Endodermal cell (in vitro differentiated cells): ENCODE data around the gene PDP2. TPM values are rescaled to one million over a fixed set of nuclear protein-coding genes. Genes with fewer than 3 reads are reported as not detected.
"Not testable (repeated sequence)": the region's sequence is repeated elsewhere in the genome, so short reads cannot be mapped to it uniquely, and the experiment has no call there.

ENCODE experiments used
- DNase-seq: peaks from one replicate; pipeline ENCODE4 v3.0.0-alpha.2; 2017
- H3K27ac ChIP-seq: 2 replicates; pipeline ENCODE4 v1.5.1; 2013; ENCODE audit warnings: mild to moderate bottlenecking, low read depth, low read length, moderate library complexity
- H3K27me3 ChIP-seq: 2 replicates; pipeline ENCODE4 v1.6.1; 2013; ENCODE audit warnings: mild to moderate bottlenecking, low read length, moderate library complexity; ENCODE audit not compliant: insufficient read depth, control insufficient read depth, poor library complexity, severe bottlenecking
- H3K36me3 ChIP-seq: 2 replicates; pipeline ENCODE4 v1.7.0; 2013; ENCODE audit warnings: mild to moderate bottlenecking, low read length, moderate library complexity; ENCODE audit not compliant: control insufficient read depth, insufficient read depth
- H3K4me1 ChIP-seq: one replicate; pipeline ENCODE4 v1.7.0; 2013; ENCODE audit warnings: low read length; ENCODE audit not compliant: control insufficient read depth, insufficient read depth
- H3K4me3 ChIP-seq: 2 replicates; pipeline ENCODE4 v1.5.1; 2013; ENCODE audit warnings: mild to moderate bottlenecking, low read length, moderate library complexity
- H3K9ac ChIP-seq: 2 replicates; pipeline ENCODE4 v1.6.1; 2013; ENCODE audit warnings: mild to moderate bottlenecking, low read length, moderate library complexity; ENCODE audit not compliant: poor library complexity, severe bottlenecking; ENCODE audit errors: extremely low read depth
- H3K9me3 ChIP-seq: 2 replicates; pipeline ENCODE4 v1.6.1; 2013; ENCODE audit warnings: mild to moderate bottlenecking, low read length, moderate library complexity; ENCODE audit not compliant: control insufficient read depth
- H3K27ac Mint-ChIP-seq: 2 replicates; pipeline ENCODE4 v1.8.0; 2020; ENCODE audit warnings: mixed read lengths
- H3K27me3 Mint-ChIP-seq: 2 replicates; pipeline ENCODE4 v1.8.0; 2021; ENCODE audit warnings: mild to moderate bottlenecking, mixed read lengths; ENCODE audit not compliant: insufficient read depth
- H3K36me3 Mint-ChIP-seq: 2 replicates; pipeline ENCODE4 v1.8.0; 2020; ENCODE audit warnings: low read depth, mixed read lengths
- H3K4me1 Mint-ChIP-seq: 2 replicates; pipeline ENCODE4 v1.8.0; 2020; ENCODE audit warnings: mixed read lengths
- H3K4me3 Mint-ChIP-seq: 2 replicates; pipeline ENCODE4 v1.8.0; 2020; ENCODE audit warnings: mild to moderate bottlenecking, moderate library complexity, mixed read lengths
- H3K9me3 Mint-ChIP-seq: 2 replicates; pipeline ENCODE4 v1.8.0; 2020; ENCODE audit warnings: mild to moderate bottlenecking, mixed read lengths
- CTCF ChIP-seq: fragments of 200-600 bp; sonication (generic); conservative IDR thresholded peaks from 2 replicates; pipeline ENCODE4 v1.5.0; 2021; ENCODE audit warnings: antibody characterized with exemption, mild to moderate bottlenecking
- whole genome bisulfite sequencing, 2 experiments: methylation state at CpG; one replicate each; pipeline versions ENCODE4 v1.1.5 to v1.1.7; 2013; ENCODE audit warnings: missing lambda C conversion rate in 2 of 2, mixed read lengths in 1 of 2; ENCODE audit not compliant: insufficient coverage in 1 of 2, insufficient read length in 1 of 2; 5-methylcytosine and 5-hydroxymethylcytosine counted together
- total RNA-seq, 2 donors: library from RNA; stranded (reverse); fragmentation: NEBNext Ultra II Directional in 1 of 2; extraction: Animal tissue kit (Norgen Biotek cat#: 25700) in 1 of 2; gene quantifications; 2 replicates in 1 of 2; 3 replicates in 1 of 2; pipeline ENCODE4 v1.2.1, GENCODE V29; 2021

PDP2 gene
- total RNA-seq, 2 donors from 2014 or later, result 23.1 to 31.5 TPM

- H3K9ac ChIP-seq, result no peak overlapping the region
- no peaks in the 10 kb centered on the region for H3K9me3 ChIP-seq
- Mint-ChIP-seq H3K27ac (no peak overlapping the region), H3K9me3 (no peaks in the 10 kb centered on the region), H3K4me3 (no peak overlapping the region), H3K36me3 (no peaks in the 10 kb centered on the region), H3K4me1 (no peaks in the 10 kb centered on the region), H3K27me3 (no peaks in the 10 kb centered on the region)
- H3K27ac ChIP-seq, result no peak overlapping the region
- H3K4me1 ChIP-seq, result no peaks in the 10 kb centered on the region
- no peaks in the 10 kb centered on the region for H3K27me3 ChIP-seq
- H3K4me3 ChIP-seq, result no peak overlapping the region
- no peaks in the 10 kb centered on the region for H3K36me3 ChIP-seq
- DNase-seq, result peak; percentile 26
- WGBS, 2 experiments, result 90 to 96% methylated on average over 5 to 8 of the region's 8 CpGs
- TF ChIP-seq CTCF, result no peak
These were observed 18.2 kb upstream of the PDP2 start for GRCh38 chr16:66862023-66862520.

GRCh38 chr16:66863707-66864106 lies 16.6 kb upstream of the PDP2 start:
- H3K9me3 ChIP-seq, result no peaks in the 10 kb centered on the region
- H3K27ac ChIP-seq, result no peak overlapping the region
- TF ChIP-seq CTCF, result no peak
- no peak overlapping the region for H3K27ac Mint-ChIP-seq
- no peaks in the 10 kb centered on the region for H3K9me3 Mint-ChIP-seq
- H3K4me1 ChIP-seq, result no peaks in the 10 kb centered on the region
- H3K36me3 ChIP-seq, result no peaks in the 10 kb centered on the region
- no peak overlapping the region for H3K9ac ChIP-seq
- no peak overlapping the region for H3K4me3 Mint-ChIP-seq
- no peak for DNase-seq
- no peak overlapping the region for H3K4me3 ChIP-seq
- no peaks in the 10 kb centered on the region for H3K4me1 Mint-ChIP-seq
- no peaks in the 10 kb centered on the region for H3K27me3 Mint-ChIP-seq
- no peaks in the 10 kb centered on the region for H3K27me3 ChIP-seq
- no peaks in the 10 kb centered on the region for H3K36me3 Mint-ChIP-seq

- Histone ChIP-seq H3K36me3 (no peaks in the 10 kb centered on the region), H3K9me3 (no peaks in the 10 kb centered on the region), H3K27me3 (no peaks in the 10 kb centered on the region), H3K4me1 (no peaks in the 10 kb centered on the region), H3K27ac (no peak overlapping the region), H3K4me3 (no peak overlapping the region), H3K9ac (no peak overlapping the region)
- H3K36me3 Mint-ChIP-seq, result no peaks in the 10 kb centered on the region
- WGBS, 2 experiments, result 86% methylated on average over 1 of the region's 1 CpG; no CpG with 5 or more reads in 1 of the 2 experiments
- no peak for DNase-seq
- H3K4me1 Mint-ChIP-seq, result peaks cover 5% of the 10 kb centered on the region
- H3K27me3 Mint-ChIP-seq, result peaks cover 12% of the 10 kb centered on the region
- H3K27ac Mint-ChIP-seq, result no peak overlapping the region
- TF ChIP-seq CTCF, result no peak
- H3K9me3 Mint-ChIP-seq, result no peaks in the 10 kb centered on the region
- no peak overlapping the region for H3K4me3 Mint-ChIP-seq
These were observed 10.9 kb upstream of the PDP2 start for GRCh38 chr16:66869424-66869823.

GRCh38 chr16:66871363-66871762 lies 9.0 kb upstream of the PDP2 start:
- H3K4me3 Mint-ChIP-seq, H3K9me3 Mint-ChIP-seq, H3K4me1 ChIP-seq, DNase-seq, H3K9ac ChIP-seq, H3K27ac ChIP-seq, H3K36me3 Mint-ChIP-seq, H3K27ac Mint-ChIP-seq, H3K27me3 ChIP-seq, H3K9me3 ChIP-seq, H3K4me3 ChIP-seq, H3K4me1 Mint-ChIP-seq, H3K36me3 ChIP-seq: not testable (repeated sequence)
- WGBS, 2 experiments, result 89 to 93% methylated on average over 2 of the region's 2 CpGs
- H3K27me3 Mint-ChIP-seq, result peaks cover 12% of the 10 kb centered on the region
